HG03521 (cell line): ENCODE measurements around the gene FANCC.

Source experiments
- ATAC-seq: cut with Tn5 transposase; IDR thresholded peaks from one replicate; pipeline ENCODE4 v1.9.1; 2021; ENCODE audit warnings: mild to moderate bottlenecking, moderate library complexity; ENCODE audit not compliant: unreplicated experiment

The FANCC gene

GRCh38 chr9:95090023-95090791, 227.3 kb downstream of the FANCC start:
- ATAC-seq: no peak

DNA sequence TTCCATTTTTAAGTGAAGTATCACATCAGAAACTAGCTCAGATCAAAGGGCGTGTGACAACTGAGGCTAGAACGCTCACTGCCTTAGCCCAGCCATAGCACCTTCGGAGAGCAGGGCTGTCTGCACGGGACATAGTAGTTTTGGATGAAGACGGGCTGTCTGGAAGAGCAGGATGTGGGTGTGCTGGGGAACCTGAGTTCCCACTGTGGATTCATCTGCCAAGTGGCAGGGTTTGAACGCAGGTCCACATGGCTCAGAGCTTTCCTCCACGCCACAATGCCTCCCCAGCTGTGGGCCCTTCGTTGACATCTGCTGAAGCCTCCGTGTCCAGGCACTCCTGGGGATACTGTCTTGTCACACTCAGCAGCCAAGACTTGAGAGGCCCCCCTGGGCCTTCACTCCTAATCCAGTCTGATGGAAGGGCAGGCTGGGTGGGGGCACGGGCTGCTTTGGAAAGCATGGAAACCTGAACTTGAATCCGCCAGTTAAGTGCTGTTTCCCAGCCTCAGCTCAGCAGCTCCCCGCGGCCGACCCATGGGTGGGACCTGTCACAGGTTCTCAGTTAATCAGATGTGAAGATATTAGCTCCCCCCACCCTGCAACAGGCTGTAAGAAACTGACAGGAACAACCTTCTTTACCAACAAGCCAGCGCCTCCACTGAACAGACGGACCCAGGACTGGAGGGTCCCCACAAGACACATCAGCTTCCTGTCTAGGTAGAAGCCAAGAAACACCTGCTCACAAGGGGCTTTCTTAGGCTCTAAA, 228.1 kb downstream of the FANCC start:
- no peak for ATAC-seq

DNA sequence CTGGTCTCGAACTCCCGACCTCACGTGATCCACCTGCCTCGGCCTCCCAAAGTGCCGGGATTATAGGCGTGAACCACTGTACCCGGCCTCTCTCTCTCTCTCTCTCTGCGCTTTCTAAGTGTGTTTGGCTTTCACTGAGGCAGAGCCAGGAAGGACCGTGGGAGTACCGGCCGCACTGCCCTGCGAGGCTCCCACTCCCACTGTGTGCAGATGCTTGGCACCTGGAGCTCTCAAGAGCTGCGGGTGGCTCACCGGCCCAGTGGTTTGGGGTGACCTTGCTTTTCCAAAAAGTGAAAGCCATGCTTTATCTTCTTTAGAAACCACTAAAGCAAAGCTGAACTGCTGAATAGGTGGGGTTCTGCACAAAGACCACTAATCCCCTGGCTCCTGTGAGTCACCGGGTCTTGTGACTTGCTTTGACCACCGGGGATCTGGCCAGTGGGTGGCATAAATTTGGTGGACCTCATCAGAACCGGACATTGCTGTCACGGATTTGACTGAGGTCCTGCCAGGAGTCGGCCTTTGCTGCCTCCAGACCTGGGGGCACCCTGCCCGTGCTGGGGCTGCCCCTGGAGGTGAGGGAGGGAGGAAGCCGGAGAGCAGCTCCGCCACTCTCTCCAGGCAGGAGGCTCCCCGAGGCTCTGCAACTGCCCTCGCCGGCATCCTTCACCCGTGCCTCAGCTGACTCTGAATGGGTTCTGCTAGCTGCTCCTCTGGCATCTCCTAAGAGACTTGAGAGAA, 228.9 kb downstream of the FANCC start:
- no peak for ATAC-seq

- ATAC-seq: no peak
These were observed 229.8 kb downstream of the FANCC start for GRCh38 chr9:95087659-95088242.

GRCh38 chr9:95086564-95086955, 230.9 kb downstream of the FANCC start:
- no peak for ATAC-seq

GRCh38 chr9:95085861-95086563, 231.5 kb downstream of the FANCC start:
- no peak for ATAC-seq

- ATAC-seq: no peak
These were observed 232.3 kb downstream of the FANCC start for GRCh38 chr9:95085036-95085770.

DNA sequence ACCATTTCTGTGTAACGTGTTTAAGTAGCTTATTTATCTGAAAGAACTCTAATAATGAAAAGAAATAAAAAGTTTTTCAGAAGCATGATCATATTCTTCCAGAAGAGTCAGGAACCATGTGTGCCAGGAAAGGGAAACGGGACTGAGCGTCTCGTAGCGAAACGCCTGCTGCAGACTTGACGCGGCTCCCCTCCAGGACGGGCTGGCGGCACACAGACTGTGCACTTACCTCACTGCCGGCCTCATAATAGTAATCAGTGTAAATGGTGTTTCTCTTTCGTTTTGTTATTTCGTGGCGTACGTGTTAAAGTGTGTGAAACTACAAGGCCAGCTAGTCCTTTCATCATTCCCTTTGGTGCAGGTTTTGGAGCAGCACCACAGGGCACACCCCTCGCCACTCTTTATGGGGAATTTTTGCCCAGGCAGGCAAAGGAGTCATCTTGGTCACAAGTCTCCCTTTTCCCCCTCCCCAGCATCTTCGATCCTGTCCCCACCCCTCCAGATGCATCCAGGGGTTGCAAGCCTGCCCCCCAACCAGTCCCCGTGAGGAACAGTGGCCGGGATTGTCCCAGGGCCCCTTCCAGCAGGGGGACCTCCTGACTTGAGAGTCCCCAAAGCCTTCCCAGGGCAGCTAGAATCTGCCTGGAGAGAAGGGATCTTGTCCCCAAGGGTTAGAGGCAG, 233.1 kb downstream of the FANCC start:
- ATAC-seq: no peak

DNA sequence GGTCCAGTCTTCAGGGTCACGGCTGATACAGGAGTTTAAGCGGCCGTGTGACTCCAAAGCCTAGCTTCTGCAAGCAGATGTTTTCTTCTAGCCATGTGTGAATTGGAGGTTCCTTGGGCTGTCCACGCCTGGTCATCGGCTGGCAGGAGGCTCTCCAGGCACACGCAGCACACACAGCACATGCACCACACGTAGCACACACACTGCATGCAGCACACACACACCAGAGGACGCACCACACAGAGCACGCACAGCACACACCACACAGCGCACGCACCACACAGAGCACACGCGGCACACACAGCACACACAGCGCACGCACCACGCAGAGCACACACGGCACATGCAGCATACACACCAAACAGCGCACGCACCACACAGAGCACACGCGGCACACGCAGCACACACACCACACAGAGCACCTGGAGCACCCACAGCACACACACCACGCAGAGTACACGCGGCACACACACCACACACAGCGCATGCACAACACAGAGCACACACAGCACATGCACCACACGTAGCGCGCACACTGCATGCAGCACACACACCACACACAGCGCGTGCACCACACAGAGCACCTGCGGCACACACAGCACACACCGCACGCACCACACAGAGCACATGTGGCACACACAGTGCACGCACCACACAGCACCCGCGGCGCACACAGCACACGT, 234.3 kb downstream of the FANCC start:
- ATAC-seq: no peak

DNA sequence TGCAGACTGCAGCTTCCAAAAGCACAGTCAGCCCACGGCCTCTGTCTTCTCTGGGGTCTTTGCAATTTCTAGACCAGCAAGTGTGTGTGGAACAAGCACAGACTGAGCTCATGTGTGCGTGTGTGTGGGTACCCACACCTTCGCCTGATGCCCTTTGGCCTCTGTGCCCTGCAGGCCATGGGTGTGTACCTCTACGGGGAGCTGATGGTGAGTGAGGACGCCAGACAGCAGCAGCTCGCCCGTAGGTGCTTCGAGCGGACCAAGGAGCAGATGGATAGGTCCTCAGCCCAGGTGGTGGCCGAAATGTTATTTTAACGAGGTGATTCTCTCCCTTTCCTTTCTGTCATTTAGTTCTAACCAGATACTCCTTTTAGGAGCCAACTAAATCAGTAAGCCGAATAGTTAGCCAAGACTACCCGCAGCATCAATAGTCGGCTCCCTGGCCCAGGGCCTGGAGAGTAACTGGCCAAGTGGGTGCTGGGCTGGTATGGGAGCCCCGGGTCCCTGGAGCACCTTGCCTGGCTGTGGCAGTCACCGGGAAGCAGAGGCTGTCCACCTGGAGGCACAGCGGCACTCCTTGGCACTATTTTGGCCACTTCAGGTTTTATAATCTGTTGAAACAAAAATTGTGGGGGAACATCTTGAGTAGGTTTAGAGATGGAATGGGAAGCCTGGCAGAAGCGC, 235.0 kb downstream of the FANCC start:
- ATAC-seq: no peak

- no peak for ATAC-seq
These were observed 235.5 kb downstream of the FANCC start for GRCh38 chr9:95081998-95082397.

GRCh38 chr9:95080961-95081647, 236.4 kb downstream of the FANCC start:
- ATAC-seq: no peak

- ATAC-seq: no peak
These were observed 238.0 kb downstream of the FANCC start for GRCh38 chr9:95079461-95079860.

GRCh38 chr9:95078939-95079338, 238.6 kb downstream of the FANCC start:
- no peak for ATAC-seq

DNA sequence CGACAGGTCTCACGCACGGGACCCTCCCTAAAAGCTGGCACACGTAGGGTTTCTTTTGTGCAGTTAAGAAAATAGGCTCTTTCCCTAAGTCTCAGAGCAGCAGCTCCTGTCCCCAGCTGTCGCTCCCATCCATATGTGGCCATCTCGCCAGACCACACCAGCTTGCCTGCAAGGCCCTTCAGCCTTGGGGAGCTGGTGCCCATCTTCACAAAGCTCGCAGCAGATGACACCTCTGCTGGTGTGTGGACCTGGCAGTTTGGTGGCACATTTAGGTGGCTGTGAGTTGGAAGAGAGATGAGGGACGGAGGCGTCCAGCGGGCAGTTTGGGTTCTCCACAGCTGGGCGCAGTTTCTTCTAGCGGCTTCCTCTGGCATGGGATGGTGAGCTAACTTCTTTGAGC, 239.0 kb downstream of the FANCC start:
- ATAC-seq: no peak

DNA sequence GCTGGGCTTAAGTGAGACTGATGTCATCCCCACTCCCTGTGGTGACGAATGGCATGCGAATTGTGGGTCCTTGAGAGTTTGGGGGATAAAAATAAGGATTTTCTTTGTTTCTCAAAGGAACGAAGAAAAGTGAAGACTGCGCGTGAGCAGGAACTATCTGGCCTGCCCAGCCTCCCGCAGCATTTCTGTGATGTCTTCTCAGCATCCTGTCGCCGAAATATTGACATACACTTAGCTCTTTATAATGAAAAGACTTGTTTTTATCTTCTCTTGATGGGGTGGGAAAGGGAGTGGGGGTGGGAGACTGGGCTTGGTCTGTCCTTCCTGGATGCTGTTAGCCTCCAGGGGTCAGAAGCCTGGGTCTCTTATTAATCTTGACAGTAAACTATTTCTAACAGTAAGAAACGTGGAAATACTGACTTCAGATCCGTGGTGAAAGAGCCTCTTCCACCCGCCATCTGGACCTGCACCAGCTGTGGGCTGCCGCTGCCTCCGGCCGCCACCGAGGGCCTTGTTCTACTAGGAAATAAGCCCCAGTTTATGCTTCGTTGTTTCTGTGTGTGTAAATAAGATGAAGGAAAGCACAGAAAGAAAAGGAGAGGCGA, 239.6 kb downstream of the FANCC start:
- no peak for ATAC-seq

- no peak for ATAC-seq
These were observed 240.3 kb downstream of the FANCC start for GRCh38 chr9:95077053-95077765.
